Stimulated activated CD8-positive, alpha-beta memory T cell treated with anti-CD3 and anti-CD28 coated beads, Interleukin-7, amount 100 ng/mL, for 48 hours (primary cell): ENCODE measurements around the gene PNO1.
"Not testable (repeated sequence)": the region's sequence is repeated elsewhere in the genome, so short reads cannot be mapped to it uniquely, and the experiment has no call there.

Experiments
- DNase-seq, 2 donors: peaks; one replicate each; pipeline ENCODE4 v3.0.0-alpha.2; 2020; ENCODE audit warnings: low read depth in 1 of 2; ENCODE audit errors: extremely low read depth in 1 of 2

Gene PNO1

DNA sequence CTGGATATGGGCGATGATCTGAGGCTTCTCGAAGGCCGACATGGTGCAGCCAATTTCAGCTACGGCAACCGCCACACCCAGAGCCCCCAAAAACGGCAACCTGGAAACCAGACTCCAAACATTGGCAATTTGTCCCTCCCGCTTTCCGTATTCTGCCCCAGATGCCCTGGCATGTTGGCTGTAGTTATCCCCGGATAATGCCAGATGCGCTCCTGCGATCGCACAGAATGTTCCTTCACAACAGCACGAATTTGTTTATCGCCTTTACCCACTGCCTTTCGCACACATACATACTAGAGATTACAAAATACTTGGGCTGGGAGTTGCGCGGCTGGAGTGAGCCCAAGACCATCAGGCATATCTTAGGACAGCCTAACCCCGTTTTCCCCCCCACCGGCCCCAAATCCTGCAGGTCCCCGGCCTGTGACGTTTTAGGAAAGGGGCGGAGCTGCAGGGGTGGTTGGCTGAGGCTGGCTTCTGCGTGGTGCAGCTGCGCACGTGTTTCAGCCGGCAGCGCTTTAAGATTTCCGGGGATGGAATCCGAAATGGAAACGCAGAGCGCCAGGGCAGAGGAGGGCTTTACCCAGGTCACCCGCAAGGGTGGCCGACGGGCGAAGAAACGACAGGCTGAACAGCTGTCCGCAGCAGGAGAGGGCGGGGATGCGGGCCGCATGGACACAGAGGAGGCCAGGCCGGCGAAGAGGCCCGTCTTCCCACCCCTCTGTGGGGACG is at the start of gene PNO1:
Gene PNO1, plus strand, starts transcription at position 487 of the 732 bp plus-strand sequence. Its CDS starts 47 bp downstream, at position 534.
- DNase-seq = peak; percentile 90 to 94

DNA sequence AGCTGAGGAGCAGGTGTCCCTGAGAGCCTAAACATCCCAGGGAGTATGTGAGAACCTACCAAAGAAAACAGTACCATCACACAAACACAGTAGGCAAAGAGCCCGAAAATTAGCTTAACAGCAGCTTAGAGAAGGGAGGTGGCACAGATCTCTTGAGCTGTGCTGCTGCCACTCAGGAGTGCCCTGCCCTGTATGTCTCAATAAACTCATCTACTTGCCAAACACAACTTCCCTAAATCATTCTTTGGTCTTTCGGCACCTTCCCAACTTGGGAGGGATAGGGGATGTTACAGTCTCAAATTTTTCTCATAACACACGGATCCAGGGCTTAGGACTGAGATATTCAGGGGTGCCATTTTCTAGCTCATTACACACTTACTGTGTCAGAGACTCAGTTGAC is 49.6 kb upstream of the PNO1 start:
- DNase-seq = no peak

DNA sequence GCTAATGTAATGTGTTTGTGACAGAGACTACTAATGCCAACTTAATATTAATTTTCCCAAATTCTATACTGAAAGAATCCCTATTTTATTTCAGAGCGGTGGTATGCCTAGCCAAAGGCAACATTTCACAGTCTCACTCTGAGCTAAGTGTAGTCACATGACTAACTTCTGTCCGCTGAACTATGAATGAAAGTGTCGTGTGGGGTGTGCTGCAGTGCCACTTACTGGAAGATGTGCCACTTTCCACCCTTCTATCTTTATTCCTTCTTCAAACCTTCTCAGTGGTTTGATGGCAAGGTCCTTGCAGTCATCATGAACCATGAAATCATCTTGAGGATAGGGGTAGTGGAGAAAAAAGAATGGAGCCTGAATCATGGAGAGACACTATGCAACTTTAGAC is 47.6 kb upstream of the PNO1 start:
- DNase-seq = no peak

DNA sequence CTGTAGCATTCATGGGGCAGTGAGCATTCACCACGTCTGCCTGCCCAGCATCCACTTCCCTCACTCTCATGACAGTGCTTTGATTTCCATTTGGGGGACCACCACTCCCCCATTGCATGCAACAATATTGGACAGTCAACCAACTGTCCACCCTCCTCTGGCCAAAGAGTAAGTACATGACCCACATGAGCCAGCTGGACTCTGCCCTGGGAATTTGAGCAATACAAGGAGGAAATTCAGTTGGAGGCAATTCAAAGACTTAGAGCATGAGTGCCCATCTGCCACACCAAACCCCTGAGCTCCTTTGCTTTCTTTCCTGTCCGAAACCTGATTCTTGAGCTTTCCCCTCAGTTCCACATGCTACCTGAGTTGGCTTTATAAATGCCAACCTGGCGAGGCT is 41.7 kb upstream of the PNO1 start:
- no peak for DNase-seq

DNA sequence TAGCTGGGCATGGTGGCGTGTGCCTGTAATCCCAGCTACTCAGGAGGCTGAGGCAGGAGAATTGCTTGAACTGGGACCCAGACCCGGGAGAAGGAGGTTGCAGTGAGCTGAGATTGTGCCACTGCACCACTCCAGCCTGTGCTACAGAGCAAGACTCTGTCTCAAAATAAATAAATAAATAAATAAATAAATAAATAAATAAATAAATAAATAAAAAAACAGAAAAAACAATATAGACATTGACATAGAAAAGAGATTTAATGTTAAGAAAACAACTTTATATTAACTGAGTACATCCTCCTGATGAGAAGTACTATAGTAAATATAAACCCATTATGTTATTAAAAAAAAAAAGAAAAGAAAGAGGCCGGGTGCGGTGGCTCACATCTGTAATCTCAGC is 39.8 kb upstream of the PNO1 start:
- DNase-seq = not testable (repeated sequence)

DNA sequence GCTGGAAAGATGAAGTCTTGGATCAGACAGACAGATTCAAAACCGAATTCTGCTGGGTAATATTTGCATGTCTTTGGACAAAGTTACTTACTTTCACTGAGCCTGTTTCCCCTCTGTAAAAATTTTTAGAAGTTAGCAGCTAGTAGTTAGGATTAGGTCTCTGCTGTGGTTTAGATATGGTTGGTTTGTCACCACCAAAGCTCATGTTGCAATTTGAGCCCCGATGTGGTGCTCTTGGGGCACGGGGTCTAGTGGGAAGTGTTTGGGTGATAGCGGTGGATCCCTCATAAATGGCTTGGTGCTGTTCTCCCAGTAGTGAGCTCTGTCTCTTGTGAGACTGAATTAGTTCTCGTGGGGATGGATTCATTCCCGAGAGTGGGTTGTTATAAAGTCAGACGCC is 38.9 kb upstream of the PNO1 start:
- DNase-seq = no peak

DNA sequence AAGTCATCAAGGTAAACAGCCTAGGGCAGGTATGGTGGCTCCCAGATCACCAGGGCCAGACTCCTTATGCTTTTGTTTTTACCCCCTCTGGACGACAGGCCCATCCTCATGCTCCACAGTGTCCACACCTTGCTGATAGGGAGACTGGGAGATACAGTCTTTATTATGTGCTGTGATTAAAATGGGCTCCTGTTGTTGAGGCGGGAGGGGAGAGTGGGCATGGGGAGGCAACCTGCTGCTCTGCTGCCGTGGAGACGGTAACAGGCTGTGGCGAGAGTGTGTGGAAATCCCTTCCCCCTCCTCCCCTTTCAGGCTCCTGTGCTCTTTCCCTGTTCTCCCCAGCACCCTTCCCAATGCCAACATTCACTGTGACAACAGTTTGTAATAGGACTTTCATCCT is 38.2 kb upstream of the PNO1 start:
- no peak for DNase-seq

DNA sequence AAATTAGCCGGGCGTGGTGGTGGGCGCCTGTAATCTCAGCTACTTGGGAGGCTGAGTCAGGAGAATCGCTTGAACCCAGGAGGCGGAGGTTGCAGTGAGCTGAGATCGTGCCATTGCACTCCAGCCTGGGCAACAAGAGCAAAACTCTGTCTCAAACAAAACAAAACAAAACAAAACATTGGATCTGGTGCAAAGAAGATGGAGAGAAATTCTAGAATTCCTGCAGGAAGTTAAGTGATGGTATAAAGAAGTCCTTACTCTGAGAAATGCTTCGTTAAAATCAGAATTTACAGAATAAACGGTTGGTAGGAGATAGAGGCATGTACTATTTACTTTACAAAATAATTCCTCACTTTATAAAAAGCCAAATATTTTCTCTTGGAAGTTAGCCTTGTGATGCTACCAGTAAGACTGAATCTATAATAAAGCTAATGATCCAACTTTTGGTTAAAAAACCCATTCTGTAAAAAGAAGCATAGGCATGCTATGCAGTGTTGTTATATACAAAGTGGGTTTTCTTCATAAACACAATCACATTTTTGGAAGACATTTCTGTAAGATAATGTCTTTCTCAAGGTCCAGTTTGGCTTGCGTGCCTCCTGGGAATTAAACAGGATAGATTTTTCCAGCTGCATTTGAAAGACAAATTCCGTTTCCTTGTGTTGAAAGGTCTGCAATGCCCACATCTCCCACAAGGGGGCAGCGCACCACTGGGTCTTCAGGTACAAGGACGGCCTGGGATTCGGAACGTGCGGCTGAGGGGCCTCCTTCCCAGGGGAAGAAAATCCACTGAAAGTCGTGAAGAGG is 35.6 kb upstream of the PNO1 start:
- peak; percentile 29 to 62 for DNase-seq

DNA sequence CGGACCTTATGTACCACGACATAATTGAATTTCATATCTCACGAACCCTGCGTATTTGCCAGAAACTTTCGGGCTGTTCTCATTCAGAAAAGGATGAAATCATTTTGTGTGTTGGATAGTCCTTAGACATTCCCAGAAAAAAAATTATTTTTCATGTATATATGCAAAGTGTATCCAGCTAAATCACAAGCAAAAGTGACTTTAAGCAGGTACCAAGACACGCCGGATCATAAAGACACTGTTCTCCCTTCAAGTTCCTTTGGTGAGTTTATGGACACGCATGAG is 35.1 kb upstream of the PNO1 start:
- no peak for DNase-seq

DNA sequence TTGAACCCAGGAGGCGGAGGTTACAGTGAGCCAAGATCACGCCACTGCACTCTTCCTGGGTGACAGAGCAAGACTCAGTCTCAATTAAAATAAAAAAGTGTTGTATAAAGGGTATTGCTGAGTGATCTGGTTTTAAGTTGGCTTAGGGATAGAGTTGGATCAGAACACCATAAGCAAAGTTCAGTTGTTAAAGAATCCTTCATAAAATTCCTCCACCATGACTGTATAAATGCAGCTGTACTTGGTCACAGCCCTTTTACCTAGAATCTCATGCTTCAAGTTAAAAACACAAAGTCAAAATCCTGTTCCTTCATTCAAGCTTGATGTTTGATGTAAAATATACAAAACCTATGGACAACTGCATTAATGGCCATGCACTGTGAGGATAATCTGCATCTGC is 33.4 kb upstream of the PNO1 start:
- no peak for DNase-seq

DNA sequence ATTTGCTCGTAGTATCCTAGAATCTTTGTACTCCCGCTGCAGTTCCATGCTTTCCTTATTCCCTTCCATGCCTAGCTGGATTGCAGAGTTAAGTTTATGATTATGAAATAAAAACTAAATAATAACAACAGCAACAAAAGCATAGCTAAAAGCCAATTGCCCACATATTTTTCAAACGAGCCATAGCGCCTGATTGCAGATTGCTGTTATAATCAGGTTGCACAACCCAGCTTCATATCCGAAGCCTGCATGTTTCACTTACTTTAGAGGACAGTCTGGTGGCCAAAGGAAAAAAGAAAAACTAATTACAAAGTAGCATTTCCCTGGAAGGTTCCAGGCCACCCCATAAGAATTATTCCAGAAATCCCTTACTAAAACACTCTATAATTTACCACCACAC is 31.9 kb upstream of the PNO1 start:
- no peak for DNase-seq

DNA sequence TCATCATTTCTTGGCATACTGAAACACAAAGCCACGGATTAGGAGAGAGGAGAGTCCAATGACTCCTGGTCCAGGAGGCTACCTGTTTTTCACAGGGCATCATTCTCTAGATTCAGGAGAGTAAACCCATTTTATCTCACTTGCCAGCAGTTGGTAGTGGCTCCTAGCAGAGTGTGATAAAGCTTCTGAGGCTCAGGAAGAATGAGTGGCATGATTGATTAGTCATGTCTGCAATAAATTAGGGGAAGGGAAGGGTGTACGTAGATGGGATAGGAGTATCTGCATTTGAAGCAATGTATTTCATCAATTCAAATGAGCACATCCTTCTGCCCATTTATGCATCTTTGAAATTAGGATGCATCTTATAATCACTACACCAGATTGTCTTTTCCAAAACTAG is 31.1 kb upstream of the PNO1 start:
- DNase-seq = no peak

DNA sequence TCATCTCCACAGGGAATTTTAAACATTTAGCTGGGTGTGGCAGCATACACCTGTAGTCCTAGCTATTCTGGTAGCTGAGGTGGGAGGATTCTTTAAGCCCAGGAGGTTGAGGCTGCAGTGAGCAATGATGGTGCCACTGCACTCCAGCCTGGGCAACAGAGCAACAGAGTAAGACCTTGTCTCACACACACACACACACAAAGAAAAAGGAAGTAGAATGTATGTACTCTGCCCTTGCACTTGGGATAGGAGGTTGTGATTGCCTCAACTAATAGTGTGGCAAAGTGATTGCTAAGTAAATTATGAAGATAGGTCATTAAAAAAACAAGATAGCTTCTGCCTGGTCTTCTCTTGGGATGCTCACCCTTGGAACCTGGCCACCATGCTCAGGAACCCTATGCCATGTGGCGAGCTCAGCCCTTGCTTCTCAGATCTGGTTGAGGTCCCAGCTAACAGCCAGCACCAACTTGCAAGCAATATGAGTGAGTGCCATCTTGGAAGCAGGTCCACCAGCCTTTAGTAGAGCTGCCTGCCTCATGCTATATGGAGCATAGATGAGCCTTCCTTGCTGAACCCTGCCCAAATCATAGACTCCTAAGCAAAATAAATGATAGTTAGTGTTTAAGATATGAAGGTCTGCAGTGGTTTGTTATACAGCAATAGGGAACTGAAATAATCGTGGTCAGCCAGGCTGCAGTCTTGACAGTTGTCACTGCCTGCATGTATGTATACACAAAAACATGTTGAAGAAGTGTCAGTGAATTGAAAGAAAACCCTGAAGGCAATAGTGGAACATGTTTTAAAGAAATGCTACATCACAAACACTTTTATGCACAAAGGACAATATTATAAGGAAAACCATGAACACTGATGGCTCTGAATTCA is 30.1 kb upstream of the PNO1 start:
- no peak for DNase-seq

DNA sequence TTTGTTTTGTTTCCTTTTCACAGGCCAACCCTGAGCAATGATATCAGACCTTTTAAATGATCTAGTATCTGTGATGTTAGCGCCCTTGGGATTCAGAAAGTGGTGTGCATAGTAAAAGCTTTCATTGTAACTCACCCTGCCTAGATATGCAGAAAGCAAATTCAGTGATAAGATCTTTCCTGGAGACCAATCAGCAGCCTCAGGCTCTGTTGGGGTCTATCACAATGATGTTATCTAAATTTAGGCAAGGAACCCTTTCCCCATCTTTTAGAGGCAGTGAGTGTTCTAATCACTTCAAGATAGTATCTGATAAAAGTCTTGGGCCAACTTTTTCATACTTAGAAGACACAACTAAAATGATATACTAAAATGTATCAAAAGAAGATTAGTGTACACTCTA is 23.6 kb upstream of the PNO1 start:
- DNase-seq = no peak

DNA sequence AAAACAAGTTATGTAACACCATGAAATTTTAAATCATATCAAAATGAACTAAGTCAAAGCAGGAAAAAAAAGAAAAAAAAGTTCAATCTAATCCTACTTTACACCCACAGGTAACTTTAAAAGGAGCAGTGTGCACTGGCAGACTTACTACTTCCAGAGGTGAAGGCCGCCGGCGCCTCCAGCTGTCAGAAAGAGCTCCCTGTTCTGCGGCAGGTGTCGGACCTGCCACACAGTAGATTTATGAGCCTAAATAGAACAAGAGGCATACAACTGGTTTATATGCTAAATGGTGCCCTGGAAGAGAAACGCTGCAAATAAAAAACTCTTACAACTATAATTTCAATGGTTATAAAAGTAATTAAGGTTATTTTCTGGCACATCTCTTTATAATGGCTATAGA is 23.1 kb upstream of the PNO1 start:
- DNase-seq = no peak

DNA sequence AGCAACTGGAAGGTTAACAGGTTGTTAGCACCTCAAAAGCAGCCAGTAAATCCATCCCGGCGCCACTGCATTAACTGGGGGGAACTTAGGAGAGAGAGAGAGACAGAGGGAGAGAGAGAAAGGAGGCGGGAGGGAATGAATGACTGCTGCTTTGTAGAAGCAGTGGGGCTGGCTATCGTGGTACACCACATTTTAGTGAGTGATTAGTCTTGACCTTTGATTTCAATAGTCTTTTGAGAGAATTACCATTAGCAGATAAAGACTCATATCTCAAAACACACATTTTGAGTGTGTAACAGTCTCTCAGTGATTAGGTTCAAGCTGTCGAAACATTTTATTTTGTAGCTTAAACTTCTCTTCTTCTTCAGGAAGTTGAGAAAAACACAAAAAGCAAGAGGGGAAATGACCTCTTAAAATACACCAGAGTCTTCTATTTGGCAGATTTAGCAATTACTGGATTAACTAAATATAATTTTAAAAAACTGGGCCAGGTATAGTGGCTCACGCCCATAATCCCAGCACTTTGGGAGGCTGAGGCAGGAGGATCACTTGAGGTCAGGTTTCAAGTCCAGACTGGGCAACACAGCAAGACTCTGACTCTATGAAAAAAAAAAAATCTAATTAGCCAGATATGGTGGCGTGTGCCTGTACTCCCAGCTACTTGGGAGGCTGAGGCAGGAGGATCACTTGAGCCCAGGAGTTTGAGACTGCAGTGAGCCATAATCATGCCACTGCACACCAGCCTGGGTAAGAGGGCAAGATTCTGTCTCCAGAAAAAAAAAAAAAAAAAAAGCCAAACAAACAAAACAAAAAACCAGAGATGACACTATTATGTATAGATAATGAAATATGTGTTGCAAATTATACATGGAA is 22.0 kb upstream of the PNO1 start:
- DNase-seq = no peak

DNA sequence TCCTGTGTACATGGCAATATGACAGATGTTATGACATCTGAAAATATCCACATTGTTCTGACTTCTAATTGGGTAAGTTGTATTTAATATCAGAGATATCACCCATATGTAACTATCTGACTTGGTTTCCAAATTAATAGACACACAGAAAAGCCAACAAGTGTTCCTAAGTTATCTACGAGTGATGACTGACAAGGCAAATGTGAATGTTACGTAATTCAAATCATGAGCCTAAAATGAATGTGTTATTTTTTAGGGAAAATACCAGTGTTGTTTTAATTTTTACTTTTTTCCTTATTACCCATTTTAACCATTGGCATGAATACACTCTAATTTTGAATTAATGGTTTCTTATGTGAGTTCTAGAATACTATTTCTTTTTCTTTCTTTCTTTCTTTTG is 15.8 kb upstream of the PNO1 start:
- no peak for DNase-seq

DNA sequence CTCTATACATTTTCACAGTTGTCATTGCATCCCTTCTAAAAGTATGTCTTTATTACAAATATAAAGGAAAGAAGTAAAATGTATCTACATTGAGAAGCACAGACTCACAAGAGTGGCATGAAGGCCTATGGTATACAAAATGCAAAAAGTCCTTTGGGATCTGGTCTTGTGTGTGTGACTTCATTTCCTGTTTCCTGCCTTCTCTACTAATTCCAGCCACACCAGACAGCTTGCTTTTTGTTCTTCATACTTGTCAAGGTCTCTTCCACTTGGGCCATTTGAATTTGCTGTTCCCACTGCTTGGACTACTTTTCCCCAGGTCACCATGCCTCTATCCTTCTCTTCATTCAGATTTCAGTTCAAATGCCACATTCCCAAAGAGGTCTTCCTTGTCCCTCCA is 6.7 kb upstream of the PNO1 start:
- no peak for DNase-seq

DNA sequence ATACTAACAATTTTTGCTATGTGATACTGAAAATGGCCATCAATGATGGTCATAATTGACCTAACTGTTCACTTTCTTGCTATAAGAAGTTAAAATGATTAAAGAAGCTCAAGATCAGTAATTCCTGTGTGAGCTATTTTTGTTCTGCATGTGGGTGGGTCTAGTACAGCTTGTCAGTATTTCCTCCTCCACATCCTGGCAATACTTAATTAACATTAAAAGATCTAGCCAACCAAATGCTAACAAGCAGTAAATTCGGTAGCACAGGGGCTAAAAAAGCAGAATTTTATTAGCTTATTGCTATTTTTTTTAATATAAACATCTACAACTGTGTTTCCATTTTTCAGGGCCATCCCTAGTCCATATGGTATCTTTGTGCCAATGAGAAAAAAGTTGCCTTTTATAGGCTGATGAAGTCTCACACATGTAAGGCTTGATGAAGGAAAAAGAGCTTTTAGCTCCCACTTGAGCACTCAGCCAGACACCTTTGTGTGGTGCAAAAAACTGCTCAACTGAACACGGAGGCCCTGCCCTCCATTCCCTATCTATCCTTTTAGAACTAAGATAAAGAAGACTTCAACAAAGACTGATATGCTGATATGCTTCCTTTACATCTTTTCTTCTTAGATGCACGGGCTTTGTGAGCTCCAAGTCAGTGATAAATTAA is 4.9 kb upstream of the PNO1 start:
- no peak for DNase-seq

DNA sequence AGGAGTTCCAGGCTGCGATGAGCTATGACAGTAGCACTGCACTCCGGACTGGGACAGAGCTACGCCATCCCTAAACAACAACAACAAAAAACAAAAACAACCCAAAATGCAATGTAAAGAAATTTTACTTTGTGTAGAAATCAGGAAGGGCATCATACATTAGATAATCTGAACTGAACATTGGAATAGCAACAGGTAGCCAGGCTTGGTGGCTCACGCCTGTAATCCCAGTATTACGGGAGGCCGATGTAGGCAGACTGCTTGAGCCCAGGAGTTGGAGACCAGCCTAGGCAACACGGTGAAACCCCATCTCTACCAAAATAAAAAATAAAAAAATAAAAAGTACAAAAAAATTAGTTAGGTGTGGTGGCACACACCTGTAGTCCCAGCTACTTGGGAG is 2.1 kb upstream of the PNO1 start:
- DNase-seq = no peak
